Measurements from ENCODE around the gene KRTAP10-5. TPM values are rescaled to one million over a fixed set of nuclear protein-coding genes. Genes with fewer than 3 reads are reported as not detected.

The KRTAP10-5 gene
- total RNA-seq, 1 experiment from 2014 or later = not detected

DNA sequence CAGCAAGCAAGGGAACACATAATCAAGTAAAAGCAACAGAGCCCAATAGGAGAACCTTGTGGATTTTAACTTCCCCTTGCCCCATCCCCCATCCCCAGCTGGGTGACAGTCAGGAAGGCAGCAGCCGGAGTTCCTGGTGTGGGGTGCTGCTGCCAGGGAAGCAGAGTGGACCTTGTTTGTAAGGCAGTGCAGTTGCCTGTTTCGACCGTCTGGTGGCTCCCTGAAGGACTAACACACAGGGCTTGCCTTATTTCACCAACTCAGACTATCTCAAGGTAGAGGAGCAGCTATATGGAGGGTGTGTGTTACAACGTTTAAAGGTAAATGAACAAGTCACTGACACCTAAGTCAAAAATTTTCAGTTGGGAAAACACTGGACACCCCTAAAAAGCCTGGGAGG lies 38.1 kb upstream of the KRTAP10-5 start:
- no peaks in the 10 kb centered on the region for H3K27me3 ChIP-seq (replicated peaks; ENCODE audit: control insufficient read depth, insufficient read depth, low read length)
- ChIA-PET CTCF (no interaction called here), POLR2A (no interaction called here)
- BruUV-seq (replicated peaks) = no TSS peak
- intact Hi-C loops (cut with micrococcal nuclease; ENCODE audit: unreplicated experiment) = no loop called here
- no peak overlapping the region for H3K4me3 Mint-ChIP-seq (ENCODE audit: unreplicated experiment)
- H3K9me3 Mint-ChIP-seq (ENCODE audit: unreplicated experiment) = peaks cover 39% of the 10 kb centered on the region
- TF ChIP-seq CTCF (IDR thresholded peaks at IDR 0.05; ENCODE audit: insufficient read depth in 1 of 2, low read depth in 1 of 2, low read length in 1 of 2, severe bottlenecking in 1 of 2, unreplicated experiment in 1 of 2) = no peak
- H3K4me3 ChIP-seq (ENCODE audit: low read depth, low read length) = no peak overlapping the region
- H3K27me3 Mint-ChIP-seq (ENCODE audit: insufficient read depth, unreplicated experiment) = peaks cover 6% of the 10 kb centered on the region
- no peak overlapping the region for H3K27ac Mint-ChIP-seq (ENCODE audit: unreplicated experiment)
- H3K36me3 ChIP-seq (ENCODE audit: control insufficient read depth, insufficient read depth, low read length) = no peaks in the 10 kb centered on the region
- no peaks in the 10 kb centered on the region for H3K36me3 Mint-ChIP-seq (ENCODE audit: insufficient read depth, unreplicated experiment)
- no peak for DNase-seq
- no peaks in the 10 kb centered on the region for H3K4me1 ChIP-seq
- H3K4me1 Mint-ChIP-seq (ENCODE audit: low read depth, unreplicated experiment) = no peaks in the 10 kb centered on the region
- peaks cover 17% of the 10 kb centered on the region for H3K9me3 ChIP-seq

DNA sequence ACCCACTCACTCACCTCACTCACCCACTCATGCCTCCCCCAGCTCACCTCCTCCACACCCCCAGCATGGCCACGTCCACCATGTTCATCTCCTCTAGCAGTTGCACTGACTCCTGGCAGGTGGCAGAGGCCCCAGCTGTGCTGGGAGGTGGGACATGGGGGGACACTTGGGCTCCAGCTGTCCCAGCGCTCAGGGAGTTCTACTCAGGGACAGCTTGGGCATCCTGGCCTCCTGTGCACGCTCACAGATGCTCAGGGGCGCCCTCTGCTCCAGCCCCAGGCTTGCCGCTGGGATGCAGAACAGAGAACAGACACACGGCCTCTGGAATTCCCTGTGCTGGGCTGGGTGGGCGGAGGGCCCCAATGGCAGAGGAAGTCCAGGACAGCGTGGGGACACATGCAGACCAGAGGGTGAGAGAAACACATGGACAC lies 36.7 kb upstream of the KRTAP10-5 start:
- no peak overlapping the region for H3K4me3 Mint-ChIP-seq (ENCODE audit: unreplicated experiment)
- no peak for TF ChIP-seq CTCF (IDR thresholded peaks at IDR 0.05; ENCODE audit: insufficient read depth in 1 of 2, low read depth in 1 of 2, low read length in 1 of 2, severe bottlenecking in 1 of 2, unreplicated experiment in 1 of 2)
- POLR2A ChIA-PET = no interaction called here
- Histone ChIP-seq H3K36me3 (ENCODE audit: control insufficient read depth, insufficient read depth, low read length) (no peaks in the 10 kb centered on the region), H3K4me3 (ENCODE audit: low read depth, low read length) (no peak overlapping the region), H3K4me1 (no peaks in the 10 kb centered on the region), H3K9me3 (peaks cover 12% of the 10 kb centered on the region; the same call in 1 of the 2 replicates), H3K27me3 (replicated peaks; ENCODE audit: control insufficient read depth, insufficient read depth, low read length) (no peaks in the 10 kb centered on the region)
- H3K4me1 Mint-ChIP-seq (ENCODE audit: low read depth, unreplicated experiment) = no peaks in the 10 kb centered on the region
- peaks cover 35% of the 10 kb centered on the region for H3K9me3 Mint-ChIP-seq (ENCODE audit: unreplicated experiment)
- CTCF ChIA-PET = no interaction called here
- intact Hi-C loops (cut with micrococcal nuclease; ENCODE audit: unreplicated experiment) = no loop called here
- BruUV-seq (replicated peaks) = no TSS peak
- peaks cover 6% of the 10 kb centered on the region for H3K27me3 Mint-ChIP-seq (ENCODE audit: insufficient read depth, unreplicated experiment)
- H3K36me3 Mint-ChIP-seq (ENCODE audit: insufficient read depth, unreplicated experiment) = no peaks in the 10 kb centered on the region
- DNase-seq = no peak
- H3K27ac Mint-ChIP-seq (ENCODE audit: unreplicated experiment) = no peak overlapping the region

DNA sequence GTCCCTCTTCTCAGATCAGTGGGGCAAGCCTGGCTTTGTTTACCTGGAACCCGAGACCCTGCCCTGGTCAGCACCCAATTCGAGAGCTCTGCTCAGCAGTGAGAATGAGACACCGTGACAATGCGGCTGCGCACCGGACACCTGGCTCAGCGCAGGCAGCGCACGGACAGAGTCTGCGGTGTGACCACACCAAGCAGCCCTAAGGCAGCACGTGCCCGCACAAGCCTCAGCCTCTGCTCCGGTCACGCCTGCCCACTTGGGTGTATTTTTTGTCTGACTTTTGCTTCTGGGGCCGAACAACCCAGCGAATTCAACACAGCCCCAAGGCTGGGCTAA lies 36.2 kb upstream of the KRTAP10-5 start:
- CTCF ChIA-PET = no interaction called here

More for the DNA sequence above, 36.2 kb upstream of the KRTAP10-5 start:
- Mint-ChIP-seq H3K4me3 (ENCODE audit: unreplicated experiment) (no peak overlapping the region), H3K36me3 (ENCODE audit: insufficient read depth, unreplicated experiment) (no peaks in the 10 kb centered on the region), H3K27ac (ENCODE audit: unreplicated experiment) (no peak overlapping the region), H3K27me3 (ENCODE audit: insufficient read depth, unreplicated experiment) (peaks cover 6% of the 10 kb centered on the region), H3K4me1 (ENCODE audit: low read depth, unreplicated experiment) (no peaks in the 10 kb centered on the region), H3K9me3 (ENCODE audit: unreplicated experiment) (peaks cover 35% of the 10 kb centered on the region)
- intact Hi-C loops (cut with micrococcal nuclease; ENCODE audit: unreplicated experiment) = no loop called here
- no peak for DNase-seq
- POLR2A ChIA-PET = no interaction called here
- H3K4me3 ChIP-seq (ENCODE audit: low read depth, low read length) = no peak overlapping the region
- H3K36me3 ChIP-seq (ENCODE audit: control insufficient read depth, insufficient read depth, low read length) = no peaks in the 10 kb centered on the region
- H3K9me3 ChIP-seq = peaks cover 12% of the 10 kb centered on the region; the same call in 1 of the 2 replicates
- no peaks in the 10 kb centered on the region for H3K4me1 ChIP-seq
- BruUV-seq (replicated peaks) = no TSS peak
- no peaks in the 10 kb centered on the region for H3K27me3 ChIP-seq (replicated peaks; ENCODE audit: control insufficient read depth, insufficient read depth, low read length)
- no peak for TF ChIP-seq CTCF (IDR thresholded peaks at IDR 0.05; ENCODE audit: insufficient read depth in 1 of 2, low read depth in 1 of 2, low read length in 1 of 2, severe bottlenecking in 1 of 2, unreplicated experiment in 1 of 2)

Data from Caco-2 (cell line).